ENCODE data around the gene MNS1. TPM values are rescaled to one million over a fixed set of nuclear protein-coding genes. Genes with fewer than 3 reads are reported as not detected.

MNS1 gene
- total RNA-seq, 1 experiment from 2014 or later = 3.8 TPM

DNA sequence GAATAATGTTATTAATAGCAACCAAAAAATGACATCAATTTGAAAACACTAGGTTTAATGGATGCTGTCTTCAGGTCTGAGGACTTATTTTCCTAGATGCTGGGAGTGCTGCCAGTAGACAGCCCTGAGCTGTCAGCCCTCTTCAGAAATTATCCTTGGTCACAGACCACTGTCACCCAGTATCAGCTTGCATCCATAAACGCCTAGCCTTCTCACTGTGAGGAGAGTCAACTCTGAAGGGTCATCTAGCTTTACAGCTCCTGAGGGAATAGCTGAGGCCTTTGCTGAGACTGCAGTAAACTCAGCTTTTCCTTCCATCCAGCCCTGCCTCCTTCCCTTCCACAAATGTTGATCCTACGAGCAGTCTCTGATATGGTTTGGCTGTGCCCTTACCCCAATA, 19.4 kb upstream of the MNS1 start:
- H3K36me3 ChIP-seq (ENCODE audit: control insufficient read depth, insufficient read depth, low read length) = no peaks in the 10 kb centered on the region
- ATAC-seq (no peak), DNase-seq (ENCODE audit: low read depth, low spot score) (no peak)
- no peak overlapping the region for H3K4me3 ChIP-seq (ENCODE audit: low read depth in 2 of 2, low read length in 2 of 2)
- TF ChIP-seq SIN3A (IDR thresholded peaks at IDR 0.05; ENCODE audit: borderline replicate concordance, insufficient read depth, low read depth, low read length) = no peak
- TF ChIP-seq, protein P1, sequence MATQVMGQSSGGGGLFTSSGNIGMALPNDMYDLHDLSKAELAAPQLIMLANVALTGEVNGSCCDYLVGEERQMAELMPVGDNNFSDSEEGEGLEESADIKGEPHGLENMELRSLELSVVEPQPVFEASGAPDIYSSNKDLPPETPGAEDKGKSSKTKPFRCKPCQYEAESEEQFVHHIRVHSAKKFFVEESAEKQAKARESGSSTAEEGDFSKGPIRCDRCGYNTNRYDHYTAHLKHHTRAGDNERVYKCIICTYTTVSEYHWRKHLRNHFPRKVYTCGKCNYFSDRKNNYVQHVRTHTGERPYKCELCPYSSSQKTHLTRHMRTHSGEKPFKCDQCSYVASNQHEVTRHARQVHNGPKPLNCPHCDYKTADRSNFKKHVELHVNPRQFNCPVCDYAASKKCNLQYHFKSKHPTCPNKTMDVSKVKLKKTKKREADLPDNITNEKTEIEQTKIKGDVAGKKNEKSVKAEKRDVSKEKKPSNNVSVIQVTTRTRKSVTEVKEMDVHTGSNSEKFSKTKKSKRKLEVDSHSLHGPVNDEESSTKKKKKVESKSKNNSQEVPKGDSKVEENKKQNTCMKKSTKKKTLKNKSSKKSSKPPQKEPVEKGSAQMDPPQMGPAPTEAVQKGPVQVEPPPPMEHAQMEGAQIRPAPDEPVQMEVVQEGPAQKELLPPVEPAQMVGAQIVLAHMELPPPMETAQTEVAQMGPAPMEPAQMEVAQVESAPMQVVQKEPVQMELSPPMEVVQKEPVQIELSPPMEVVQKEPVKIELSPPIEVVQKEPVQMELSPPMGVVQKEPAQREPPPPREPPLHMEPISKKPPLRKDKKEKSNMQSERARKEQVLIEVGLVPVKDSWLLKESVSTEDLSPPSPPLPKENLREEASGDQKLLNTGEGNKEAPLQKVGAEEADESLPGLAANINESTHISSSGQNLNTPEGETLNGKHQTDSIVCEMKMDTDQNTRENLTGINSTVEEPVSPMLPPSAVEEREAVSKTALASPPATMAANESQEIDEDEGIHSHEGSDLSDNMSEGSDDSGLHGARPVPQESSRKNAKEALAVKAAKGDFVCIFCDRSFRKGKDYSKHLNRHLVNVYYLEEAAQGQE (IDR thresholded peaks at IDR 0.05; ENCODE audit: insufficient read depth in 1 of 2, low read depth in 2 of 2, low read length in 1 of 2) = no peak
- TF ChIP-seq TCF7L2 (IDR thresholded peaks at IDR 0.05; ENCODE audit: low read depth, low read length) = no peak
- no peak for TF ChIP-seq POLR2AphosphoS5 (IDR thresholded peaks at IDR 0.05; ENCODE audit: low read depth, low read length)
- TF ChIP-seq, protein P2, sequence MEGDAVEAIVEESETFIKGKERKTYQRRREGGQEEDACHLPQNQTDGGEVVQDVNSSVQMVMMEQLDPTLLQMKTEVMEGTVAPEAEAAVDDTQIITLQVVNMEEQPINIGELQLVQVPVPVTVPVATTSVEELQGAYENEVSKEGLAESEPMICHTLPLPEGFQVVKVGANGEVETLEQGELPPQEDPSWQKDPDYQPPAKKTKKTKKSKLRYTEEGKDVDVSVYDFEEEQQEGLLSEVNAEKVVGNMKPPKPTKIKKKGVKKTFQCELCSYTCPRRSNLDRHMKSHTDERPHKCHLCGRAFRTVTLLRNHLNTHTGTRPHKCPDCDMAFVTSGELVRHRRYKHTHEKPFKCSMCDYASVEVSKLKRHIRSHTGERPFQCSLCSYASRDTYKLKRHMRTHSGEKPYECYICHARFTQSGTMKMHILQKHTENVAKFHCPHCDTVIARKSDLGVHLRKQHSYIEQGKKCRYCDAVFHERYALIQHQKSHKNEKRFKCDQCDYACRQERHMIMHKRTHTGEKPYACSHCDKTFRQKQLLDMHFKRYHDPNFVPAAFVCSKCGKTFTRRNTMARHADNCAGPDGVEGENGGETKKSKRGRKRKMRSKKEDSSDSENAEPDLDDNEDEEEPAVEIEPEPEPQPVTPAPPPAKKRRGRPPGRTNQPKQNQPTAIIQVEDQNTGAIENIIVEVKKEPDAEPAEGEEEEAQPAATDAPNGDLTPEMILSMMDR (IDR thresholded peaks at IDR 0.05) = no peak
- no peak overlapping the region for H3K27ac ChIP-seq (ENCODE audit: low read length)
- ChIA-PET POLR2A (no interaction called here), CTCF (no interaction called here)
- BruUV-seq (replicated peaks) = no TSS peak
- intact Hi-C loops (cut with micrococcal nuclease; ENCODE audit: unreplicated experiment) (no loop called here), in situ Hi-C loops (cut with HindIII; ENCODE audit: low pct_unique_long_range_greater_than_20kb, low sequenced_read_pairs) (no loop called here)
- no peaks in the 10 kb centered on the region for H3K4me1 ChIP-seq (ENCODE audit: control insufficient read depth, insufficient read depth, low read length)
- no peaks in the 10 kb centered on the region for H3K9me3 ChIP-seq (ENCODE audit: control insufficient read depth, insufficient read depth, low read depth, low read length)
- H3K27me3 ChIP-seq (ENCODE audit: control insufficient read depth, insufficient read depth, low read length) = no peaks in the 10 kb centered on the region

DNA sequence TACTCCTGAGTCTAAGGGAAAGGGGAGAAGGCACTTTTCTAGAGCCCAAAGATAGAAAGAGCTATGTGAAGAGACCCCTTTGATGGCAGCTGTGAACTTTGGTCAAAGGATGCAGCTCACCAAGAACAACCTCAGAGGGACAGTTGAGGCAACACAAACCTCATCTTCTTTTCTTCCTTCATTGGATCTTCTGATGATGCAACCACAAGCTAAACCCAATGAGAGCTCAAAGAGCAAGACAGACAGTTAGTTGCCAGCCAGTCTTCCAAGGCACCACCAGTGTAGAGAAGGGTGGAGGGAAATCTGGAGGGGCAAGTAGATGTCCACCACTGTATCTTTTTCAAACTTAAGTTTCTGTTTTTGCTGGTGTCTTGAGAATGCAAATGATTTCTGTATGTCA, 10.4 kb upstream of the MNS1 start:
- intact Hi-C loops (cut with micrococcal nuclease; ENCODE audit: unreplicated experiment) = no loop called here
- POLR2A ChIA-PET = no interaction called here
- TF ChIP-seq, protein P1 (IDR thresholded peaks at IDR 0.05; ENCODE audit: insufficient read depth in 1 of 2, low read depth in 2 of 2, low read length in 1 of 2) = no peak
- TF ChIP-seq POLR2AphosphoS5 (IDR thresholded peaks at IDR 0.05; ENCODE audit: low read depth, low read length) (no peak), TCF7L2 (IDR thresholded peaks at IDR 0.05; ENCODE audit: low read depth, low read length) (no peak), SIN3A (IDR thresholded peaks at IDR 0.05; ENCODE audit: borderline replicate concordance, insufficient read depth, low read depth, low read length) (no peak)
- TF ChIP-seq, protein P2 (IDR thresholded peaks at IDR 0.05) = no peak
- H3K4me3 ChIP-seq (ENCODE audit: low read depth in 2 of 2, low read length in 2 of 2) = no peak overlapping the region
- DNase-seq (ENCODE audit: low read depth, low spot score) = no peak
- in situ Hi-C loops (cut with HindIII; ENCODE audit: low pct_unique_long_range_greater_than_20kb, low sequenced_read_pairs) = no loop called here
- H3K9me3 ChIP-seq (ENCODE audit: control insufficient read depth, insufficient read depth, low read depth, low read length) = no peaks in the 10 kb centered on the region
- no peak for ATAC-seq
- BruUV-seq (replicated peaks) = no TSS peak
- H3K36me3 ChIP-seq (ENCODE audit: control insufficient read depth, insufficient read depth, low read length) = no peaks in the 10 kb centered on the region
- no peaks in the 10 kb centered on the region for H3K4me1 ChIP-seq (ENCODE audit: control insufficient read depth, insufficient read depth, low read length)
- H3K27ac ChIP-seq (ENCODE audit: low read length) = no peak overlapping the region
- CTCF ChIA-PET = no interaction called here
- H3K27me3 ChIP-seq (ENCODE audit: control insufficient read depth, insufficient read depth, low read length) = peaks cover 3% of the 10 kb centered on the region

Data from Panc1 (cell line).